ENCODE measurements around the gene EIF2S3B.
"Not testable (repeated sequence)": the region's sequence is repeated elsewhere in the genome, so short reads cannot be mapped to it uniquely, and the experiment has no call there.

DNA sequence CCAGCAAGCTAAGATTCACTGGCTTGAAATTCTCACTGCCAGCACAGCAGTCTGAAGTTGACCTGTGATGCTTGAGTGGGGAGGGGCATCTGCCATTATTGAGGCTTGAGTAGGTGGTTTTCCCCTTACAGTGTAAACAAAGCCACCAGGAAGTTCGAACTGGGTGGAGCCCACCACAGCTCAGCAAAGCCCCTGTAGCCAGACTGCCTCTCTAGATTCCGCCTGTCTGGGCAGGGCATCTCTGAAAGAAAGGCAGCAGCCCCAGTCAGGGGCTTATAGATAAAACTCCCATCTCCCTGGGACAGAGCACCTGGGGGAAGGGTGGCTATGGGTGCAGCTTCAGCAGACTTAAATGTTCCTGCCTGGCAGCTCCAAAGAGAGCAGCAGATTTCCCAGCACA, 23.8 kb upstream of the EIF2S3B start:
- TF ChIP-seq, protein P1, sequence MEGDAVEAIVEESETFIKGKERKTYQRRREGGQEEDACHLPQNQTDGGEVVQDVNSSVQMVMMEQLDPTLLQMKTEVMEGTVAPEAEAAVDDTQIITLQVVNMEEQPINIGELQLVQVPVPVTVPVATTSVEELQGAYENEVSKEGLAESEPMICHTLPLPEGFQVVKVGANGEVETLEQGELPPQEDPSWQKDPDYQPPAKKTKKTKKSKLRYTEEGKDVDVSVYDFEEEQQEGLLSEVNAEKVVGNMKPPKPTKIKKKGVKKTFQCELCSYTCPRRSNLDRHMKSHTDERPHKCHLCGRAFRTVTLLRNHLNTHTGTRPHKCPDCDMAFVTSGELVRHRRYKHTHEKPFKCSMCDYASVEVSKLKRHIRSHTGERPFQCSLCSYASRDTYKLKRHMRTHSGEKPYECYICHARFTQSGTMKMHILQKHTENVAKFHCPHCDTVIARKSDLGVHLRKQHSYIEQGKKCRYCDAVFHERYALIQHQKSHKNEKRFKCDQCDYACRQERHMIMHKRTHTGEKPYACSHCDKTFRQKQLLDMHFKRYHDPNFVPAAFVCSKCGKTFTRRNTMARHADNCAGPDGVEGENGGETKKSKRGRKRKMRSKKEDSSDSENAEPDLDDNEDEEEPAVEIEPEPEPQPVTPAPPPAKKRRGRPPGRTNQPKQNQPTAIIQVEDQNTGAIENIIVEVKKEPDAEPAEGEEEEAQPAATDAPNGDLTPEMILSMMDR (conservative IDR thresholded peaks at IDR 0.05; ENCODE audit: low read depth, low read length), result not testable (repeated sequence)
- TF ChIP-seq EZH2 (IDR thresholded peaks at IDR 0.05; ENCODE audit: low read length, unreplicated experiment), result not testable (repeated sequence)

All from PC-3 (cell line).